DOHH2 (cell line): ENCODE data around the gene HYAL2.

Experiments
- H3F3A ChIP-seq: fragments of 200-600 bp; sonication (generic), shearing (Covaris generic); 2 replicates; pipeline ENCODE4 v1.6.0; 2016; ENCODE audit warnings: antibody characterized with exemption, mild to moderate bottlenecking; ENCODE audit not compliant: control insufficient read depth, insufficient read depth
- H3K27ac ChIP-seq: fragments of 200-600 bp; sonication (generic); 2 replicates; pipeline ENCODE4 v1.5.1; 2014; ENCODE audit warnings: low read depth, mild to moderate bottlenecking, low read length, moderate library complexity
- H3K27me3 ChIP-seq: fragments of 200-600 bp; sonication (generic); 2 replicates; pipeline ENCODE4 v1.6.1; 2014; ENCODE audit warnings: mild to moderate bottlenecking, low read length, mixed read lengths; ENCODE audit not compliant: control insufficient read depth
- H3K36me3 ChIP-seq: fragments of 200-600 bp; sonication (generic); 2 replicates; pipeline ENCODE4 v1.6.1; 2014; ENCODE audit warnings: mild to moderate bottlenecking, low read length, moderate library complexity, mixed read lengths; ENCODE audit not compliant: control insufficient read depth
- H3K4me1 ChIP-seq: fragments of 200-600 bp; sonication (generic); 2 replicates; pipeline ENCODE4 v1.6.1; 2014; ENCODE audit warnings: mild to moderate bottlenecking, low read length, mixed read lengths; ENCODE audit not compliant: control insufficient read depth
- H3K4me2 ChIP-seq: fragments of 200-600 bp; sonication (generic); 2 replicates; pipeline ENCODE4 v1.6.0; 2014; ENCODE audit warnings: mild to moderate bottlenecking, low read length, moderate library complexity
- H3K4me3 ChIP-seq: fragments of 200-600 bp; sonication (generic); 2 replicates; pipeline ENCODE4 v1.5.1; 2014; ENCODE audit warnings: mild to moderate bottlenecking, low read length, mixed read lengths
- H3K79me2 ChIP-seq: fragments of 200-600 bp; sonication (generic); 2 replicates; pipeline ENCODE4 v1.6.1; 2014; ENCODE audit warnings: mild to moderate bottlenecking, low read length, mixed read lengths; ENCODE audit not compliant: control insufficient read depth
- H3K9me2 ChIP-seq: fragments of 200-600 bp; sonication (generic); replicated peaks from 2 replicates; pipeline ENCODE4 v1.6.1; 2014; ENCODE audit warnings: mild to moderate bottlenecking, low read length, mixed read lengths; ENCODE audit not compliant: control insufficient read depth
- H3K9me3 ChIP-seq: fragments of 200-600 bp; sonication (generic); 2 replicates; pipeline ENCODE4 v1.6.1; 2014; ENCODE audit warnings: antibody characterized with exemption, low read length, mixed read lengths; ENCODE audit not compliant: control insufficient read depth, insufficient read depth
- H4K20me1 ChIP-seq: fragments of 200-600 bp; sonication (generic); 2 replicates; pipeline ENCODE4 v1.6.0; 2014; ENCODE audit warnings: low read depth, mild to moderate bottlenecking, antibody characterized with exemption, low read length, moderate library complexity; ENCODE audit not compliant: control insufficient read depth, insufficient read depth
- EZH2phosphoT487 ChIP-seq: fragments of 200-600 bp; sonication (generic); IDR thresholded peaks from 2 replicates; pipeline ENCODE4 v1.6.1; 2017; ENCODE audit warnings: borderline replicate concordance, mild to moderate bottlenecking, antibody characterized with exemption, low read length, moderate library complexity, mixed read lengths
- TF ChIP-seq, protein P1 (sequence below): fragments of 200-600 bp; sonication (generic); IDR thresholded peaks from one replicate; pipeline ENCODE4 v1.5.1; 2014; ENCODE audit warnings: antibody characterized with exemption, mild to moderate bottlenecking, low read depth, low read length; ENCODE audit not compliant: poor library complexity, severe bottlenecking

The HYAL2 gene

DNA sequence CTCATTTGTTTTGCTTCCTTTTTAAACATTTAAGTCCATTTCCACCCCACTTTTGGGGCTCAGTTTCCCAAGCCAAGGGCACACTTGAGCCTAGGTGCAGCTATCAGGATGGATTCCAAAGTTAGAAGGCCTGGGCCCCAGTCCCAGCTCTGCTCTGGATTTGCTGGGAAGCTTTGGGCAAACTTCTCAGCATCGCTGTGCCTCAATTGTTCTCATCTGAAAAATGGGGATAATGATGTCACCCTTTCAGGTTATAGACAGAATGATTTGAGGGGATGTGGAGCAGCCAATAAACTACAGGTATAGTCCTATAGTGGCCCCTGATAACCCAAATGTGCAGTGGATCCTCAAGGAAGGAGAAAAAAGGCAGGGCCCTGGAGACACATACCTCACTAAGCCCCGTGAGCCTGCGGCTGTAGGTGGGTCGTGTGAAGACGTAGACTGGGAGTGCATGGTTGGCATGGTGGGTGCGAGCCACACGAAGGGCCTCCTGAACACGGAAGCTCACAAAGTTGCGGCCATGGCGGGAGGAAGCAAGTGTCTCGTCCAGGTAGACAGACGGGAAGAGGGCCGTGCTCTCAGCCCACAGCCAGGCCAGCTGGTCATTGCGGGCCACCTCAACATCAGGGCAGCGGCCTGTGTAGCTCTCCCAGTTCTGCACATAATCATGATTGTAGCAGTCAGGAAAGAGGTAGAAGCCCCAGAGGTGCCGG, 3.2 kb downstream of the HYAL2 start:
- TF ChIP-seq, protein P1, sequence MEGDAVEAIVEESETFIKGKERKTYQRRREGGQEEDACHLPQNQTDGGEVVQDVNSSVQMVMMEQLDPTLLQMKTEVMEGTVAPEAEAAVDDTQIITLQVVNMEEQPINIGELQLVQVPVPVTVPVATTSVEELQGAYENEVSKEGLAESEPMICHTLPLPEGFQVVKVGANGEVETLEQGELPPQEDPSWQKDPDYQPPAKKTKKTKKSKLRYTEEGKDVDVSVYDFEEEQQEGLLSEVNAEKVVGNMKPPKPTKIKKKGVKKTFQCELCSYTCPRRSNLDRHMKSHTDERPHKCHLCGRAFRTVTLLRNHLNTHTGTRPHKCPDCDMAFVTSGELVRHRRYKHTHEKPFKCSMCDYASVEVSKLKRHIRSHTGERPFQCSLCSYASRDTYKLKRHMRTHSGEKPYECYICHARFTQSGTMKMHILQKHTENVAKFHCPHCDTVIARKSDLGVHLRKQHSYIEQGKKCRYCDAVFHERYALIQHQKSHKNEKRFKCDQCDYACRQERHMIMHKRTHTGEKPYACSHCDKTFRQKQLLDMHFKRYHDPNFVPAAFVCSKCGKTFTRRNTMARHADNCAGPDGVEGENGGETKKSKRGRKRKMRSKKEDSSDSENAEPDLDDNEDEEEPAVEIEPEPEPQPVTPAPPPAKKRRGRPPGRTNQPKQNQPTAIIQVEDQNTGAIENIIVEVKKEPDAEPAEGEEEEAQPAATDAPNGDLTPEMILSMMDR = no peak
- no peak for TF ChIP-seq EZH2phosphoT487
- Histone ChIP-seq H3K9me3 (no peaks in the 10 kb centered on the region), H3K4me3 (no peak overlapping the region), H3K27me3 (no peaks in the 10 kb centered on the region), H3K36me3 (peaks cover 14% of the 10 kb centered on the region), H3K79me2 (peaks cover 3% of the 10 kb centered on the region; the same call in 1 of the 2 replicates), H3K9me2 (no peaks in the 10 kb centered on the region), H4K20me1 (no peaks in the 10 kb centered on the region), H3K27ac (no peak overlapping the region), H3K4me1 (peaks cover 24% of the 10 kb centered on the region), H3K4me2 (no peak overlapping the region), H3F3A (no peaks in the 10 kb centered on the region)

DNA sequence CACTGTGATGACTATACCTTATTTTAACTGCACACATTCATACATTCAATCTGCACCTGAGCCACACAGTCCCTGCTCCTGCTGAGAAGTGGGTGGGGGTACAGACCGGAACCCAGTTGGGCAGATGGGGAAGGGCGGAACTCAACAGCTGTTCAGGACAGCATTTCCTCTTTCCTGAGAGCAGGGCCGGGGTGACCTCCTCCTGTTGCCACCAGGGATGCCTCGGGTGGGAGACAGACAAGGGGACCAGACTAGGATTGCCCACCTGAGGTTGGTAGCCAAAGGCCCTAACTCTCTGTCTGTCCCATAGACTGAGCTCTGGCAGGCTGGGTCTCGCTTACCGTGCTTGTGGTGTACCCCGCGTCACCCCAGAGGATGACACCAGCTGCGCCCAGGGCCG, 3.9 kb downstream of the HYAL2 start:
- no peak overlapping the region for H3K27ac ChIP-seq
- H3K4me2 ChIP-seq = no peak overlapping the region
- no peak overlapping the region for H3K4me3 ChIP-seq
- H3K27me3 ChIP-seq = no peaks in the 10 kb centered on the region
- peaks cover 10% of the 10 kb centered on the region for H3K36me3 ChIP-seq
- H4K20me1 ChIP-seq = no peaks in the 10 kb centered on the region
- H3K79me2 ChIP-seq = peaks cover 3% of the 10 kb centered on the region; the same call in 1 of the 2 replicates
- H3K9me2 ChIP-seq = no peaks in the 10 kb centered on the region
- peaks cover 22% of the 10 kb centered on the region for H3K4me1 ChIP-seq
- no peaks in the 10 kb centered on the region for H3K9me3 ChIP-seq
- no peak for TF ChIP-seq EZH2phosphoT487
- TF ChIP-seq, protein P1 = no peak
- H3F3A ChIP-seq = no peaks in the 10 kb centered on the region

DNA sequence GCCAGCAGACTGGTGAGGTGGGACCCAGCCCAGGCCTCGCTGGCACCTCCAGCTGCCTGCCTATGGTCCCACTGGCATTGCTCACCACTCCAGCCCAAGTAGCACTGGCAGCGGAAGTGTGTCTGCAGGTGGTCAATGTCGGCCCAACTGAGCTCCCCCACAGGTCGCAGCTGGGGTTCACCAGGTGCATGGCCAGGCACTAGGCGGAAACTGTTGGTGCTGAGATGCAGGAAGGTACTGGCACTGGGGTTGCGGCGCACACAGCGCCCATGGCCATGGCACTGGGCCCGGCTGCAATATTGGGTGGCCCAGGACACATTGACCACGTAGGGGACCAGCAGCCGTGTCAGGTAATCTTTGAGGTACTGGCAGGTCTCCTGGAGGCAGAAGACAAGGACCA, 4.4 kb downstream of the HYAL2 start:
- Histone ChIP-seq H3K4me1 (peaks cover 22% of the 10 kb centered on the region), H3K36me3 (peaks cover 10% of the 10 kb centered on the region), H3K4me3 (no peak overlapping the region), H4K20me1 (no peaks in the 10 kb centered on the region), H3K9me2 (no peaks in the 10 kb centered on the region), H3K9me3 (no peaks in the 10 kb centered on the region), H3K27ac (no peak overlapping the region), H3K79me2 (peaks cover 3% of the 10 kb centered on the region; the same call in 1 of the 2 replicates), H3F3A (no peaks in the 10 kb centered on the region), H3K27me3 (no peaks in the 10 kb centered on the region), H3K4me2 (no peak overlapping the region)
- TF ChIP-seq, protein P1 = no peak
- TF ChIP-seq EZH2phosphoT487 = no peak
